T-helper 2 cell treated with Interferon-gamma antibody and Interleukin-4, amounts not matched to agents 5 μg/mL and 100 μg/mL, for 36 hours (primary cell): ENCODE data around the gene CYB5RL.
A peak's percentile ranks its signal among the peaks of the same experiment; 100 is the strongest.
"Not testable (repeated sequence)": the region's sequence is repeated elsewhere in the genome, so short reads cannot be mapped to it uniquely, and the experiment has no call there.

ENCODE experiments used
- DNase-seq: peaks from one replicate; pipeline ENCODE4 v3.0.0; 2021; ENCODE audit warnings: low spot score
- H3K27ac Mint-ChIP-seq: one replicate; pipeline ENCODE4 v1.8.0; 2021; ENCODE audit warnings: mild to moderate bottlenecking, mixed read lengths
- H3K27me3 Mint-ChIP-seq: one replicate; pipeline ENCODE4 v1.8.0; 2021; ENCODE audit warnings: low read depth, mixed read lengths
- H3K36me3 Mint-ChIP-seq: one replicate; pipeline ENCODE4 v1.8.0; 2021; ENCODE audit warnings: low read depth, mixed read lengths
- H3K4me1 Mint-ChIP-seq: one replicate; pipeline ENCODE4 v1.8.0; 2021; ENCODE audit warnings: low read depth, mixed read lengths
- H3K4me3 Mint-ChIP-seq: one replicate; pipeline ENCODE4 v1.8.0; 2022; ENCODE audit warnings: mild to moderate bottlenecking, moderate library complexity, mixed read lengths
- H3K9me3 Mint-ChIP-seq: one replicate; pipeline ENCODE4 v1.8.0; 2021; ENCODE audit warnings: mixed read lengths

The CYB5RL gene

DNA sequence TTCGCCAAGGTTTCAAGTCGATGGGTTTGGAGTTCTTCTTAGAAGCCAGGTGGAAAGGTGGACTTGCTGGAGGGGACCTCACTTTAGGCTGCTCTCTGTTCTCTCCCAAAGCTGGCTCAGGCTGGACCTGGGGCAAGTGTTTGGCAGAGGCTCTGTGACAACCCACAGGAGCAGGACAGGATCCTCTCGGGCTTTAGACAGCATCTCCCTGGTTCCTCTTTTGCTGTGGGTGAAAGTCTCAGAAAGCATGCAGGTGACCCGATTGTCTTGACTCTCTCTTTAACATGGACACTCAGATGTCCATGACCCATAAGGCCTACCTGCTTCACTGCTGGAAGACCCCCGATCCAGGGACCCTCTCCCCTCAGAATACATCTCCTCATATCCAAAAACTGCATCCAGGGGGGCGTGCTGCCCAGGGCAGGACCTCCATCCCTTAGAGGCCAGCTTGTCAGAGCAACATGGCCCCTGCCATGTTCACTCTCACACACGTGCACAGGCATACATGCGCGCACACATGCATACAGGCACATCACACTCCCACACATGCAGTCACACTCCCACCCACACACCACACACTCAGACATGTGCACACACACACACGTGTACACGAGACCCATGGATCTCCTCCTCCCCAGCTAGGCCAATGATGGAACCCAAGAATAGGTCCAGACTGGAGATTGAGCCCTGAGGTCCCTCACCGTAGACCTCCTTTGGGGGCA is 21.4 kb upstream of the CYB5RL start:
- no peak for DNase-seq
- no peak overlapping the region for H3K4me3 Mint-ChIP-seq
- no peaks in the 10 kb centered on the region for H3K27me3 Mint-ChIP-seq
- no peak overlapping the region for H3K27ac Mint-ChIP-seq
- H3K4me1 Mint-ChIP-seq, result no peaks in the 10 kb centered on the region
- H3K9me3 Mint-ChIP-seq, result no peaks in the 10 kb centered on the region
- H3K36me3 Mint-ChIP-seq, result peaks cover 42% of the 10 kb centered on the region

- no peak overlapping the region for H3K4me3 Mint-ChIP-seq
- DNase-seq, result no peak
- no peaks in the 10 kb centered on the region for H3K4me1 Mint-ChIP-seq
- H3K27ac Mint-ChIP-seq, result peak overlapping the region; percentile 22
- H3K9me3 Mint-ChIP-seq, result no peaks in the 10 kb centered on the region
- H3K27me3 Mint-ChIP-seq, result no peaks in the 10 kb centered on the region
- H3K36me3 Mint-ChIP-seq, result peaks cover 47% of the 10 kb centered on the region
Measured at GRCh38 chr1:54220004-54220811, 20.4 kb upstream of the CYB5RL start.

DNA sequence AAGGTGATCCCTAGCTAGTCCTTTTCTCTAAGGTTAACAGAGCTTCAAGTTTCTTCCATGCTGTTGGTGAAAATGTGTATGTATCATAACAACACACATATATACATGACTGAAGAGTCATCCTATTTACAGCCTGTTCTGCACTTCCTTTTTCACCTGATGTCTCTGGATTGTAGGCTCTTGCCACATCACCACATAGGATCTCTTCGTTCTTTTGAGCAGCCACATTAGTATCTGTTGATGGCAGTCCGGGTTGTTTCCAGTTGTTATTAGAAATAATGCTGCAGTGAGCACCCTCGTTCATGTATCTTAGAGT is 19.8 kb upstream of the CYB5RL start:
- DNase-seq, result no peak
- no peaks in the 10 kb centered on the region for H3K9me3 Mint-ChIP-seq
- H3K27me3 Mint-ChIP-seq, result no peaks in the 10 kb centered on the region
- H3K4me1 Mint-ChIP-seq, result no peaks in the 10 kb centered on the region
- no peak overlapping the region for H3K4me3 Mint-ChIP-seq
- H3K36me3 Mint-ChIP-seq, result peaks cover 47% of the 10 kb centered on the region
- peak overlapping the region; percentile 22 for H3K27ac Mint-ChIP-seq

DNA sequence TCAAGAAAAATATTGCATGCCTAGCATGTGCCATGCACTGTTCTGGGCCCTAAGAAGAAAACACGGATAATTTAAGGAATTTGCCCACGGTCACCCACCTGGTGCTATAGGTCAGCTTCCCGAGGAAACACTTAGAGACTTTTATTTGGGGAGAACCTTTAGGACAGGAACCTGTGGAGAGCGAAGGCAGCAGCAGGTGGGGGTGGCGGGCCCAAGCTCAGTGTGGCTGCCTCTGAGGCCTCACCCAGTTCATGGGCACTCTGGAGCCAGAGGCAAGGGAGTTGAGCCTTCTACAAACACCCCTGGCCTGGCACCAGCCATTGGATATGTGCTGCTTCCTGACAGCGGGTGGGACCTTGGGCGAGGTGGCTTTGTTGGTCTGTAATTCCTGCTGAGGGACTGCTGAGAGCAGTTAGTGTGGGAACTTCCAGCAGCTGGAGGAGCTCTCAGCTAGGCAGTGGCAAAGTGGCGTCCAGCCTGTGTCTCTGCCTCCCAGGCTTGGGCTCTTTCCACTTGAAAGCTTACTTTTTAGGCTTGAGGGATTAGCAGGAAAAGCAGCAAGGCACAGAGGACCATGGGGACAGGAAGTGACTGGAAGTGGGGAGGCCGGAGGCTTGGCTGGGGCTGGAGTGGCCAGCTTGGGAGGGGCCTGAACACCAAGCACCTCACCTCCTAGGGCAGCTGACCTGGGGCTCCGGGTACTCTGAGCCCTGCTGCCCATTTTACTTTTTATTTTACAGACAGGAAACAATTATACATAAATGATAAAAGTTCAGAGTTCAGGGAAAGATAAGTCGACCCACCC is 19.3 kb upstream of the CYB5RL start:
- no peaks in the 10 kb centered on the region for H3K4me1 Mint-ChIP-seq
- DNase-seq, result no peak
- no peak overlapping the region for H3K4me3 Mint-ChIP-seq
- H3K27ac Mint-ChIP-seq, result no peak overlapping the region
- no peaks in the 10 kb centered on the region for H3K27me3 Mint-ChIP-seq
- H3K36me3 Mint-ChIP-seq, result peaks cover 52% of the 10 kb centered on the region
- H3K9me3 Mint-ChIP-seq, result no peaks in the 10 kb centered on the region

- no peaks in the 10 kb centered on the region for H3K9me3 Mint-ChIP-seq
- H3K4me3 Mint-ChIP-seq, result no peak overlapping the region
- H3K27me3 Mint-ChIP-seq, result no peaks in the 10 kb centered on the region
- H3K36me3 Mint-ChIP-seq, result peaks cover 65% of the 10 kb centered on the region
- DNase-seq, result no peak
- H3K27ac Mint-ChIP-seq, result no peak overlapping the region
- H3K4me1 Mint-ChIP-seq, result no peaks in the 10 kb centered on the region
Measured at GRCh38 chr1:54215523-54215922, 15.7 kb upstream of the CYB5RL start.

GRCh38 chr1:54212872-54213271 is 13.0 kb upstream of the CYB5RL start:
- no peak for DNase-seq
- H3K27ac Mint-ChIP-seq, result no peak overlapping the region

GRCh38 chr1:54207896-54208295 is 8.1 kb upstream of the CYB5RL start:
- H3K9me3 Mint-ChIP-seq, H3K4me1 Mint-ChIP-seq, H3K4me3 Mint-ChIP-seq, H3K27me3 Mint-ChIP-seq, DNase-seq, H3K27ac Mint-ChIP-seq: not testable (repeated sequence)
- H3K36me3 Mint-ChIP-seq, result peaks cover 64% of the 10 kb centered on the region

More at GRCh38 chr1:54212872-54213271, 13.0 kb upstream of the CYB5RL start:
- no peaks in the 10 kb centered on the region for H3K9me3 Mint-ChIP-seq
- no peak overlapping the region for H3K4me3 Mint-ChIP-seq
- no peaks in the 10 kb centered on the region for H3K27me3 Mint-ChIP-seq
- peaks cover 68% of the 10 kb centered on the region for H3K36me3 Mint-ChIP-seq
- no peaks in the 10 kb centered on the region for H3K4me1 Mint-ChIP-seq

- H3K36me3 Mint-ChIP-seq, result peaks cover 63% of the 10 kb centered on the region
Measured at GRCh38 chr1:54207287-54207686, 7.5 kb upstream of the CYB5RL start.

DNA sequence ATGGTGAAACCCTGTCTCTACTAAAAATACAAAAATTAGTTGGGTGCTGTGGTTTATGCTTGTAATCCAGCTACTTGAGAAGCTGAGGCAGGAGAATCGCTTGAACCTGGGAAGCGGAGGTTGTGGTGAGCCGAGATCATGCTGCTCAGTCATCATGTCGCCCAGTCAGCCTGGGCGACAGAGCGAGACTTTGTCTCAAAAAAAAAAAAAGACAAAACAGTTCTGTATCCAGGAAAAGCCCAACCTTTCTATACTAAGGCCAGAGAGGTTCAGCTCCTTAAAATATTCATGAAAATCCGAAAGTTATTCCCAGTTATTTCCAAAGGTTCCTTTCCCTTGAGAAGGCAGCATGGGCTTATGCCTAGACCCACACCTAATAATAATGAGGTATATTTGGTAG is 4.4 kb upstream of the CYB5RL start:
- Mint-ChIP-seq H3K27me3 (no peaks in the 10 kb centered on the region), H3K36me3 (peaks cover 51% of the 10 kb centered on the region), H3K9me3 (no peaks in the 10 kb centered on the region), H3K27ac (no peak overlapping the region), H3K4me1 (peaks cover 26% of the 10 kb centered on the region), H3K4me3 (no peak overlapping the region)
- no peak for DNase-seq

More at GRCh38 chr1:54207287-54207686, 7.5 kb upstream of the CYB5RL start:
- DNase-seq, result no peak
- H3K9me3 Mint-ChIP-seq, result no peaks in the 10 kb centered on the region
- peaks cover 7% of the 10 kb centered on the region for H3K4me1 Mint-ChIP-seq
- H3K4me3 Mint-ChIP-seq, result no peak overlapping the region
- H3K27ac Mint-ChIP-seq, result no peak overlapping the region
- H3K27me3 Mint-ChIP-seq, result no peaks in the 10 kb centered on the region

GRCh38 chr1:54200519-54200997 is 728 bp upstream of the CYB5RL start:
- H3K36me3 Mint-ChIP-seq, result peaks cover 28% of the 10 kb centered on the region
- peak overlapping the region; percentile 95 for H3K4me3 Mint-ChIP-seq
- no peaks in the 10 kb centered on the region for H3K9me3 Mint-ChIP-seq
- no peaks in the 10 kb centered on the region for H3K27me3 Mint-ChIP-seq
- DNase-seq, result no peak
- H3K27ac Mint-ChIP-seq, result peak overlapping the region; percentile 85
- peaks cover 28% of the 10 kb centered on the region for H3K4me1 Mint-ChIP-seq

DNA sequence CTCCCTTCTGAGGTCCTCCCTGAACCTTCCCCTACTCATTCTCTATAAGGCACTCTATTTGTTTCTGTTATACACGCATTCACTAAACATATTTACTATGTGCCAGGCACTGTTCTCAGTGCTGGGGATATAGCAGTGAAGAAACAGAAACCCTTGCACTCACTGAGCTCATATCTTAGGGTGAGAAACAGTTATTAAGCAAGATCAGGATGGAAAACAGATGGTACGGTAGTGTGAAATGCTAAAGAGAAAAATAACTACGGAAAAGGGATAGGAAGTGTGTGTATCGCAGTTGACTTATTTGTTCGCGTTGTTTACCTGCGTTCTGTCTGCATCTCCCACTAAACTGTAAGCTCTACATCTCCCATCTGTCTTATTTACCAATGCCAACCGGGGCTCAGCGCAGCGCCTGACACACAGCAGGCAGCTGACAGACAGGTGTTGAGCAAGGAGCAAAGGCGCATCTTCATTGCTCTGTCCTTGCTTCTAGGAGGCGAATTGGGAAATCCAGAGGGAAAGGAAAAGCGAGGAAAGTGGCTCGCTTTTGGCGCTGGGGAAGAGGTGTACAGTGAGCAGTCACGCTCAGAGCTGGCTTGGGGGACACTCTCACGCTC is 572 bp downstream of the CYB5RL start:
- Mint-ChIP-seq H3K4me1 (peaks cover 28% of the 10 kb centered on the region), H3K27ac (peak overlapping the region; percentile 13)

DNA sequence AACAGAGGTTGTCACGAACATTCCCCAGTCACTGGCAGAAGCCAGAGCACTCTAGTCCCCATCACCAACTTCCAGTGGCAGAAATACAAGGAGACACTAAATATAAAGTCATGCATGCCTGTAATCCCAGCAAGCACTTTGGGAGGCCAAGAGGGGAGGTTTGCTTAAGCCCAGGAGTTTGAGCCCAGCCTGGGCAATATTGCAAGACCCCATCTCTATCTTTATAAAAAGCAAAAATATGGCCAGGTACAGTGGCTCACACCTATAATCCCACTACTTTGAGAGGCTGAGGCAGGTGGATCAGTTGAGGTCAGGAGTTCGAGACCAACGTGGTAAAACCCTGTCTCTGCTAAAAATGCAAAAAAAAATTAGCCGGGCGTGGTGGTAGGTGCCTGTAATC is 6.4 kb downstream of the CYB5RL start:
- no peaks in the 10 kb centered on the region for H3K9me3 Mint-ChIP-seq
- H3K27me3 Mint-ChIP-seq, result no peaks in the 10 kb centered on the region
- no peak overlapping the region for H3K27ac Mint-ChIP-seq
- H3K36me3 Mint-ChIP-seq, result peaks cover 6% of the 10 kb centered on the region
- DNase-seq, result no peak
- no peaks in the 10 kb centered on the region for H3K4me1 Mint-ChIP-seq
- no peak overlapping the region for H3K4me3 Mint-ChIP-seq

More for the DNA sequence above, 572 bp downstream of the CYB5RL start:
- Mint-ChIP-seq H3K36me3 (peaks cover 20% of the 10 kb centered on the region), H3K9me3 (no peaks in the 10 kb centered on the region), H3K4me3 (peak overlapping the region; percentile 95), H3K27me3 (no peaks in the 10 kb centered on the region)
- DNase-seq, result no peak

GRCh38 chr1:54191525-54191924 is 8.3 kb downstream of the CYB5RL start:
- peaks cover 12% of the 10 kb centered on the region for H3K36me3 Mint-ChIP-seq
- H3K27me3 Mint-ChIP-seq, result no peaks in the 10 kb centered on the region
- no peak overlapping the region for H3K27ac Mint-ChIP-seq
- H3K4me1 Mint-ChIP-seq, result no peaks in the 10 kb centered on the region
- no peak overlapping the region for H3K4me3 Mint-ChIP-seq
- no peak for DNase-seq
- H3K9me3 Mint-ChIP-seq, result no peaks in the 10 kb centered on the region
